ENCODE results near the gene SULT4A1. TPM values are rescaled to one million over a fixed set of nuclear protein-coding genes. Genes with fewer than 3 reads are reported as not detected.

The SULT4A1 gene
- total and polyA plus RNA-seq, 2 of the 8 experiments (the other 6 are each of a cell fraction or from before 2014, with no cell fraction given), result 9.1 to 11.8 TPM

DNA sequence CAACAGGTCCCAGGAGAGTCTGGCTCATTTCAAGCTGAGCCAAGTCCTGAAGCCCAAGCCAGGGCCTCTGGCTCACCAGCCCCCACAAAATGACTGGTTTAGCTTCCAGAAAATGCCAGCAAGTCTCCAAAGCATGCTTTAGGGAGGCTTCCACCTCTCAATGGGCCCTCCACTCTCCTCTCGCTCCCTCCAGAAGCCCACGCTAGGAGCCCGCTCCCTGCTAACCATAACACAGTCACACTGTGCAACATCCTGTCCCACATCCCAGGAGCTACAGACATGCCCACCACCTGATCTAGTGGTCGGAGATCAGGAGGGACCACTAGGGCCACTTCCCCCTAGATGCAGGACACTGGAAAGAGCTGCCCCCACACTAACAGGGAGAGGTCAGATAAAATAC, 6.9 kb downstream of the SULT4A1 start:
- no peak for TF ChIP-seq FOSL1 (IDR thresholded peaks at IDR 0.05; ENCODE audit: insufficient read depth, low read depth, low read length)
- TF ChIP-seq SP1 (IDR thresholded peaks at IDR 0.05; ENCODE audit: low read depth, low read length), result no peak
- TF ChIP-seq SIX5 (IDR thresholded peaks at IDR 0.05; ENCODE audit: low read depth, low read length), result no peak
- Histone ChIP-seq H3K79me2 (ENCODE audit: control insufficient read depth in 1 of 2, insufficient read depth in 2 of 2, low read length in 2 of 2) (peaks cover 0 to 83% of the 10 kb centered on the region in 2 experiments; a peak in 2 of 4 replicates), H3K4me3 (ENCODE audit: extremely low read depth in 1 of 4, insufficient read depth in 2 of 4, low read depth in 3 of 4, low read length in 4 of 4) (no peak overlapping the region), H3K14ac (ENCODE audit: insufficient read length) (no peak overlapping the region), H2BK120ac (replicated peaks; ENCODE audit: low read depth, low read length) (no peak overlapping the region), H4K20me1 (replicated peaks in 1 of 2; ENCODE audit: control insufficient read depth in 1 of 2, insufficient read depth in 2 of 2, low read length in 2 of 2) (peaks cover 4 to 11% of the 10 kb centered on the region in 2 experiments), H2BK15ac (ENCODE audit: low read length) (no peak overlapping the region), H2BK20ac (ENCODE audit: low read length) (no peak overlapping the region), H3K4ac (replicated peaks; ENCODE audit: insufficient read length, low read depth, low read length) (no peak overlapping the region), H3K9me3 (ENCODE audit: insufficient read depth in 2 of 2, low read depth in 1 of 2, low read length in 1 of 2) (peaks cover 0 to 8% of the 10 kb centered on the region in 2 experiments; a peak in 1 of 4 replicates), H2BK12ac (ENCODE audit: low read depth, low read length) (no peak overlapping the region), H2AK5ac (ENCODE audit: low read depth, low read length) (no peak overlapping the region), H3K79me1 (ENCODE audit: low read depth, low read length) (peaks cover 39% of the 10 kb centered on the region), H4K91ac (replicated peaks; ENCODE audit: insufficient read length, low read length) (no peak overlapping the region), H3K27me3 (replicated peaks in 1 of 4; ENCODE audit: control insufficient read depth in 3 of 4, extremely low read depth in 1 of 4, insufficient read depth in 3 of 4, low read length in 3 of 4) (no peaks in the 10 kb centered on the region), H4K8ac (ENCODE audit: extremely low read depth, insufficient read depth, low read length) (no peak overlapping the region), H3K23me2 (ENCODE audit: low read depth, low read length) (peaks cover 4% of the 10 kb centered on the region; the same call in 1 of the 2 replicates), H3K4me2 (ENCODE audit: insufficient read depth in 1 of 2, low read depth in 2 of 2, low read length in 2 of 2) (no peak overlapping the region), H3K56ac (replicated peaks; ENCODE audit: insufficient read length, low read depth, low read length) (no peak overlapping the region), H4K5ac (ENCODE audit: insufficient read length, low read depth, low read length) (no peak overlapping the region), H3K23ac (ENCODE audit: insufficient read length) (no peak overlapping the region), H3K9ac (replicated peaks in 1 of 4; ENCODE audit: extremely low read depth in 1 of 4, low read depth in 3 of 4, low read length in 3 of 4) (no peak overlapping the region), H3K27ac (ENCODE audit: low read depth, low read length) (no peak overlapping the region), H3K18ac (ENCODE audit: extremely low read depth, low read length) (no peak overlapping the region), H3K36me3 (ENCODE audit: control insufficient read depth in 2 of 4, insufficient read depth in 4 of 4, low read length in 3 of 4) (no peaks in the 10 kb centered on the region; a peak in 1 of 8 replicates), H2BK5ac (ENCODE audit: low read depth, low read length) (no peak overlapping the region), H3K4me1 (replicated peaks in 1 of 4; ENCODE audit: control insufficient read depth in 3 of 4, insufficient read depth in 4 of 4, low read length in 3 of 4) (peaks cover 0 to 10% (median 7%) of the 10 kb centered on the region in 4 experiments), H2AFZ (ENCODE audit: low read length) (no peak overlapping the region)
- no peak for FAIRE-seq
- ChIA-PET CTCF (ENCODE audit: partially characterized antibody) (interaction anchor here (1.1 to 1.4 kb wide), 4 partner anchors 10 to 29 kb away, joined by 3 to 10 read pairs (median 4); no protein-coding TSS in a partner anchor), POLR2A (ENCODE audit: partially characterized antibody) (interaction anchor here (0.8 kb wide), 1 partner anchor 10 kb away, joined by 3 read pairs; no protein-coding TSS in a partner anchor)
- DNase-seq (ENCODE audit: low read depth in 1 of 2, low spot score in 2 of 2), result no peak
- 95% methylated on average over 4 of the region's 4 CpGs; no CpG with 5 or more reads in 1 of the 2 experiments for WGBS, 2 experiments (ENCODE audit: extremely low coverage in 1 of 2, insufficient coverage in 1 of 2, insufficient read length in 1 of 2, insufficient replicate concordance in 2 of 2, low coverage in 1 of 2, low lambda C conversion rate in 2 of 2, missing lambda C conversion rate in 1 of 2)
